GM10248 (cell line): Measurements from ENCODE around the gene ILF3.

Experiments used
- CTCF ChIA-PET: fragments of 300-600 bp; sonication (Branson Sonifier 250); formaldehyde crosslinking; extraction: SDS; loops from one replicate; lab custom pipeline; 2021; ENCODE audit warnings: antibody characterized with exemption; lab: Yijun Ruan, JAX
- POLR2A ChIA-PET: fragments of 350-650 bp; sonication (Branson Sonifier 250); formaldehyde crosslinking; extraction: SDS; loops from one replicate; lab custom pipeline; 2020; ENCODE audit warnings: antibody characterized with exemption; lab: Yijun Ruan, JAX
- DNase-seq: peaks from one replicate; pipeline ENCODE4 v3.0.0; 2012; ENCODE audit errors: extremely low spot score
- TF ChIP-seq, protein P1 (sequence below): IDR thresholded peaks from 2 replicates; pipeline ENCODE4 v1.5.1; 2012; ENCODE audit warnings: mild to moderate bottlenecking, low read depth; ENCODE audit errors: extremely low read depth, missing control alignments, control extremely low read depth

ILF3 gene

DNA sequence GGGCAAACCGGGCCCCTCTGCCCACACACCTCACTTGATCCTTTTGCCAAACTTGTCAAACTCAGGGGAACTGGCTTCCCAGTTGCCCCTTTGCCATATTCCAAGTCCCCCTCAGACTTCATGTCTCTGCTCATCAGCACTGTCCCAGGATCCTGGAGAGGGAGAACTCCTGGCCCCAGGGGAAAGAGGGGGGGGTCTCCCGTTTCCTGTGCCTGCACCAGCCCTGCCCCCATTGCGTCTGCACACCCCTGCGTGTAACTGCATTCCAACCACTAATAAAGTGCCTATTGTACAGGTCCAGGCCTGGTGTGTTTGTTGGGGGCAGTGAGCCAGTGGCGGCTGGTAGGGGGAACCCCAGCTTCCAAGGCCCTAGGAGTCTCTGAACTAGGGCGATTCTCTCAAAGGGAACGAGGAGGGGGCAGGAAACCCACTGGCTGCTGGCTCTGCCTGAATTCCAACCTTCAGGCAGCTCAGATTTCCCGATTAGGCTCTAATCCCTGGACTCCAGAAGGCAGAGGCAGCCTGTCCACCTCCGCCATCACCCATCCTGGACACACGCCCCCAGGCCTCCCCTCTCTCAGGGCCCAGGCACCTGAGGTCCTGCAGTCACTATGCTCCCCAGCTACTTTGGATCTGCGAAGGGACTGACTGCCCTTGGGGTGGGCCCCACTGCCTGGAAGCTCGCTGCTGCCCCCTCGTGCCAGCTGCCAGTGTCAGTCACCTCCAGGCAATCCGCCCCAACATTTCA is 9.7 kb upstream of the ILF3 start:
- TF ChIP-seq, protein P1, sequence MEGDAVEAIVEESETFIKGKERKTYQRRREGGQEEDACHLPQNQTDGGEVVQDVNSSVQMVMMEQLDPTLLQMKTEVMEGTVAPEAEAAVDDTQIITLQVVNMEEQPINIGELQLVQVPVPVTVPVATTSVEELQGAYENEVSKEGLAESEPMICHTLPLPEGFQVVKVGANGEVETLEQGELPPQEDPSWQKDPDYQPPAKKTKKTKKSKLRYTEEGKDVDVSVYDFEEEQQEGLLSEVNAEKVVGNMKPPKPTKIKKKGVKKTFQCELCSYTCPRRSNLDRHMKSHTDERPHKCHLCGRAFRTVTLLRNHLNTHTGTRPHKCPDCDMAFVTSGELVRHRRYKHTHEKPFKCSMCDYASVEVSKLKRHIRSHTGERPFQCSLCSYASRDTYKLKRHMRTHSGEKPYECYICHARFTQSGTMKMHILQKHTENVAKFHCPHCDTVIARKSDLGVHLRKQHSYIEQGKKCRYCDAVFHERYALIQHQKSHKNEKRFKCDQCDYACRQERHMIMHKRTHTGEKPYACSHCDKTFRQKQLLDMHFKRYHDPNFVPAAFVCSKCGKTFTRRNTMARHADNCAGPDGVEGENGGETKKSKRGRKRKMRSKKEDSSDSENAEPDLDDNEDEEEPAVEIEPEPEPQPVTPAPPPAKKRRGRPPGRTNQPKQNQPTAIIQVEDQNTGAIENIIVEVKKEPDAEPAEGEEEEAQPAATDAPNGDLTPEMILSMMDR = peak; percentile 95
- DNase-seq = peak; percentile 89
- CTCF ChIA-PET = interaction anchor here (0.6 to 14.8 kb wide), 48 partner anchors 9 to 241 kb away, joined by 3 to 340 read pairs (median 4); partner anchors contain the start of genes CDC37, CDKN2D, KRI1 and QTRT1
- POLR2A ChIA-PET = interaction anchor here (0.7 kb wide), 2 partner anchors 15 to 43 kb away, joined by 3 read pairs; no protein-coding TSS in a partner anchor

GRCh38 chr19:10646456-10647159 is 7.5 kb upstream of the ILF3 start:
- CTCF ChIA-PET = interaction anchor here (1.0 to 14.8 kb wide), 15 partner anchors 11 to 234 kb away, joined by 3 to 340 read pairs (median 4); partner anchors contain the start of gene QTRT1
- DNase-seq = no peak
- TF ChIP-seq, protein P1 = no peak
- POLR2A ChIA-PET = interaction anchor here (0.7 to 3.3 kb wide), 2 partner anchors 15 to 31 kb away, joined by 9 read pairs; no protein-coding TSS in a partner anchor

GRCh38 chr19:10648360-10648759 is 5.8 kb upstream of the ILF3 start:
- ChIA-PET POLR2A (interaction anchor here (0.7 to 3.3 kb wide), 2 partner anchors 9 to 13 kb away, joined by 4 to 9 read pairs; no protein-coding TSS in a partner anchor), CTCF (interaction anchor here (7.0 to 14.8 kb wide), 2 partner anchors 55 to 66 kb away, joined by 71 to 340 read pairs; no protein-coding TSS in a partner anchor)
- TF ChIP-seq, protein P1 = no peak

GRCh38 chr19:10651851-10652250 is 2.3 kb upstream of the ILF3 start:
- DNase-seq = no peak
- POLR2A ChIA-PET = interaction anchor here (0.7 kb wide), 1 partner anchor 145 kb away, joined by 5 read pairs; no protein-coding TSS in a partner anchor
- TF ChIP-seq, protein P1 = no peak
- CTCF ChIA-PET = interaction anchor here (1.6 to 14.8 kb wide), 2 partner anchors 69 to 79 kb away, joined by 4 to 340 read pairs; no protein-coding TSS in a partner anchor

More at GRCh38 chr19:10648360-10648759, 5.8 kb upstream of the ILF3 start:
- DNase-seq = no peak

- CTCF ChIA-PET = interaction anchor here (1.0 to 14.8 kb wide), 4 partner anchors 9 to 235 kb away, joined by 3 to 340 read pairs (median 6); no protein-coding TSS in a partner anchor
- DNase-seq = no peak
- POLR2A ChIA-PET = no interaction called here
- TF ChIP-seq, protein P1 = no peak
These were observed 739 bp upstream of the ILF3 start for GRCh38 chr19:10653482-10653731.
